Lower lobe of right lung (tissue), 2 donors: ENCODE results near the gene ESR1. TPM values are rescaled to one million over a fixed set of nuclear protein-coding genes. Genes with fewer than 3 reads are reported as not detected.

Experiments used
- ATAC-seq, 2 donors: fragments of 200-7000 bp; cut with Tn5 transposase; one replicate each; pipeline ENCODE4 v1.9.1; 2020 to 2022; ENCODE audit warnings: mild to moderate bottlenecking in 2 of 2, moderate library complexity in 2 of 2
- DNase-seq: peaks from one replicate; pipeline ENCODE4 v3.0.0-alpha.2; 2020
- H3K27ac ChIP-seq: fragments of 200-600 bp; one replicate; pipeline ENCODE4 v1.8.0; 2022
- H3K27me3 ChIP-seq: fragments of 200-600 bp; one replicate; pipeline ENCODE4 v1.8.0; 2022; ENCODE audit warnings: low read depth
- H3K36me3 ChIP-seq: fragments of 200-600 bp; one replicate; pipeline ENCODE4 v1.8.0; 2022; ENCODE audit warnings: mild to moderate bottlenecking
- H3K4me1 ChIP-seq: fragments of 200-600 bp; one replicate; pipeline ENCODE4 v1.8.0; 2022
- H3K4me3 ChIP-seq: fragments of 200-600 bp; one replicate; pipeline ENCODE4 v1.8.0; 2022; ENCODE audit warnings: mild to moderate bottlenecking
- H3K9me3 ChIP-seq: fragments of 200-600 bp; one replicate; pipeline ENCODE4 v1.8.0; 2022
- intact Hi-C: fragments of 100-400 bp; cut with DNase I; formaldehyde crosslinking; loops from one replicate; pipeline ENCODE4 v1.11.0; 2022
- total RNA-seq: library from RNA; stranded (reverse); fragmentation: NEBNext Ultra II Directional; extraction: Animal tissue kit (Norgen Biotek cat#: 25700); gene quantifications from one replicate; pipeline ENCODE4 v1.2.1, GENCODE V29; 2021
- TF ChIP-seq, protein P1 (sequence below): fragments of 200-600 bp; IDR thresholded peaks from one replicate; pipeline ENCODE4 v1.8.0; 2022; ENCODE audit warnings: antibody characterized with exemption, mild to moderate bottlenecking
- donor health status: DM: no; HTN: yes; CAD: no; lungs with severe emphysema.

The ESR1 gene
- total RNA-seq, 1 donor from 2014 or later = 3.7 TPM

DNA sequence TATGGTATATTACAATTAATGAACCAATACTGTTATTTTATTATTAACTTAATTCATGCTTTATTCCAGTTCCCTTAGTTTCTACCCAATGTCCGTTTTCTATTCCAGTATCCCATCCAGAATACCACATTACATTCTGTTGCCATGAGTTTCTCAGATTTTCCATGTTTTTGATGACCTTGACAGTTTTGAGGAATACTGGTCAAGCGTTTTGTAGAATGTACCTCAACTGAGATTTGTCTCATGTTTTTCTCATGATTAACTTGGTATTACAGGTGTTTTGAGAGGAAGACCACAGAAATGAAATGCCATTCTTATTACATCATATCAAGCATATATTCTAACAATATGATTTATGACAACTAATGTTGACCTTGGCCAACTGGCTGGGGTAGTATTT is 23.8 kb upstream of the ESR1 start:
- intact Hi-C loops = no loop called here

DNA sequence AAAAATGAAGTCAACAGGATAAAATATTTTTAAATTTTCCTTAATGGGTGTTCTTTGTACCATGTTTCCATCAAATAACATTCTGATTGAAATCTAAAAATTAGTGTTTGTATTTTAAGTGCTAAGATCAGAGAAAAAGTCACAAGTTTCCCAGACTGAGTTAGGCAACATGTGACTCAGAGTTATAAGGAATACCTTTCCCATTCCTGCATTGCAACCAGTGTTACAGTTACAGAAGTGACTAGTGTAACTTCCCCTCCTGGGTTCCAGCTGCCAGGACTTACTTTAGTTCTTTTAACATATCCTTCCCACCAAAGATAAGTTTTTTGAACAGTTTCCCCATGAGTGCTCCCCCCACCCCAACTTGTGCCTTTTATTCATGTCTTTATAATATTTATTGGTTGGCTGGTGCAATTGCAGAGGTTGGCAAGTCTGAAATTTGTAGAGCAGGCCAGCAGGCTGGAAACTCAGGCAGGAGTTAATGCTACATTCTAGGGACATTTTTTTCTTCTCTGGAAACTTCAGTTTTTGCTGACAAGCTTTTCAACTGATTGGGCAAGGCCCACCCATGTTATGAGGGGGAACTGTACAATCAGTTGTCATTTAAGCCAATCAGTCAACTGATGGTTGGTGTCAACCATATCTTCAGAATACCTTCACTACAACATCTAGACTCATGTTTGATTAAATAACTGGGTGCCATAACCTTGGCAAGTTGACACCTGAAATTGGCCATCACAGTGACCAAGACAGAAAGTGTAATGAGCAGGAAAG is 22.9 kb upstream of the ESR1 start:
- H3K4me3 ChIP-seq = no peak overlapping the region
- no peaks in the 10 kb centered on the region for H3K9me3 ChIP-seq
- TF ChIP-seq, protein P1, sequence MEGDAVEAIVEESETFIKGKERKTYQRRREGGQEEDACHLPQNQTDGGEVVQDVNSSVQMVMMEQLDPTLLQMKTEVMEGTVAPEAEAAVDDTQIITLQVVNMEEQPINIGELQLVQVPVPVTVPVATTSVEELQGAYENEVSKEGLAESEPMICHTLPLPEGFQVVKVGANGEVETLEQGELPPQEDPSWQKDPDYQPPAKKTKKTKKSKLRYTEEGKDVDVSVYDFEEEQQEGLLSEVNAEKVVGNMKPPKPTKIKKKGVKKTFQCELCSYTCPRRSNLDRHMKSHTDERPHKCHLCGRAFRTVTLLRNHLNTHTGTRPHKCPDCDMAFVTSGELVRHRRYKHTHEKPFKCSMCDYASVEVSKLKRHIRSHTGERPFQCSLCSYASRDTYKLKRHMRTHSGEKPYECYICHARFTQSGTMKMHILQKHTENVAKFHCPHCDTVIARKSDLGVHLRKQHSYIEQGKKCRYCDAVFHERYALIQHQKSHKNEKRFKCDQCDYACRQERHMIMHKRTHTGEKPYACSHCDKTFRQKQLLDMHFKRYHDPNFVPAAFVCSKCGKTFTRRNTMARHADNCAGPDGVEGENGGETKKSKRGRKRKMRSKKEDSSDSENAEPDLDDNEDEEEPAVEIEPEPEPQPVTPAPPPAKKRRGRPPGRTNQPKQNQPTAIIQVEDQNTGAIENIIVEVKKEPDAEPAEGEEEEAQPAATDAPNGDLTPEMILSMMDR = no peak
- no peaks in the 10 kb centered on the region for H3K27me3 ChIP-seq
- H3K36me3 ChIP-seq = no peaks in the 10 kb centered on the region
- H3K4me1 ChIP-seq = no peaks in the 10 kb centered on the region
- DNase-seq (no peak), ATAC-seq (no peak)
- no peak overlapping the region for H3K27ac ChIP-seq
- intact Hi-C loops = no loop called here

More for the DNA sequence above, 23.8 kb upstream of the ESR1 start:
- Histone ChIP-seq H3K27ac (no peak overlapping the region), H3K27me3 (no peaks in the 10 kb centered on the region), H3K4me3 (no peak overlapping the region), H3K9me3 (no peaks in the 10 kb centered on the region), H3K36me3 (no peaks in the 10 kb centered on the region), H3K4me1 (no peaks in the 10 kb centered on the region)
- ATAC-seq = no peak
- TF ChIP-seq, protein P1 = no peak
- DNase-seq = no peak

DNA sequence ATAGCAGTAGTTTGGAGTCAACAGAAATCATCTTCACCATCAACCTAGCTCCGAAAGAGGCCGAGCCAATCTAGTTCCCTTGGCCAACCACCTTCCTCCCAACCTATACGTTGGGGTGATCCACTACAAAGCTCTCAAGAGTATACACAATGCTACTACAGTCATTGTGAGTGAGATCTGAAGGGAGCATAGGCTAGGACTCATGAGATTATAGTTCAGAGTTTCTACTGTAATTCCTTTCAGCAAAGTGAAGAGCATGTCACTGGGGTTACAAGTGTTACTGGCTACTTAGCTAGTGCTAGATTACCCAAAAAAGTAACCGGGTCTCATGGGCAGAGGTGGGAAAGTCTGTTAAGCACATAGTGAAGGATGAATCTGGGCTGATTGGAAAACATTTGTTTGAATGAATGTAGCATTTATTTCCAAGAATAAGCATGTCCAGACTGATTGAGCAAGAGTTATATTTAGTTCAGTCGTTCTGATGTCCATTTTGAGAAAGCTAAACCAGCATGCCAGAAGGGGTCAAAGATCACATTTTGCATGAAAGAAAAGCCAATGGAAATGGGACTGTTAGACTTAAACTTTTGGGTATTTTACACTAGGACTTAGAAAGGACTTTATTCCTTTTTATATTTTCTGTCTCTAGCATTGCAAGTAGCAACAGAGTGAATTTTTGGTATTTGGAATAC is 10.5 kb upstream of the ESR1 start:
- intact Hi-C loops = no loop called here
- H3K27ac ChIP-seq = no peak overlapping the region
- H3K4me3 ChIP-seq = no peak overlapping the region
- ATAC-seq (no peak), DNase-seq (no peak)
- H3K4me1 ChIP-seq = no peaks in the 10 kb centered on the region
- TF ChIP-seq, protein P1 = no peak
- no peaks in the 10 kb centered on the region for H3K36me3 ChIP-seq
- H3K9me3 ChIP-seq = no peaks in the 10 kb centered on the region
- H3K27me3 ChIP-seq = no peaks in the 10 kb centered on the region

DNA sequence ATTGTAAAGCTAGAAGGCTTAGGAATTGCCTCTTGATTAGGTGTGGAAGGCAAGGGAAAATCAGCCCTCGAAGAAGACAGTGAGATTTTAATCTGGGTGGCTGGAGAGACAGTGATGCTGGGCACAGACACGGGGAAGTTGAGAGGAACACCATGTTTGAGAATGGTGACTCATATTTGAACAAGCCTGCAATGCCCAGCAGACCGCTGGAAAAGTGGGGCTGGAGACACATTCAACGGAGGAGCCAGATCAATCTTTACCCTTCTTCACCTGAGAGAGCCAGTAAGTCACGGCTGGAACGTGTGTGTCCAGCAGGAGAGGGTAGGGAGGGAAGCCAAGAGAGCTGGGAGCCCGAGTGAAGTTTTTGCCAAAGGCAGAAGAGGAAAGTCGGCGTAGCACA is 3.7 kb upstream of the ESR1 start:
- peaks cover 22% of the 10 kb centered on the region for H3K4me1 ChIP-seq
- TF ChIP-seq, protein P1 = no peak
- no peaks in the 10 kb centered on the region for H3K36me3 ChIP-seq
- H3K4me3 ChIP-seq = no peak overlapping the region
- H3K9me3 ChIP-seq = no peaks in the 10 kb centered on the region
- intact Hi-C loops = no loop called here
- DNase-seq = no peak
- no peak for ATAC-seq
- peaks cover 24% of the 10 kb centered on the region for H3K27me3 ChIP-seq
- H3K27ac ChIP-seq = no peak overlapping the region

DNA sequence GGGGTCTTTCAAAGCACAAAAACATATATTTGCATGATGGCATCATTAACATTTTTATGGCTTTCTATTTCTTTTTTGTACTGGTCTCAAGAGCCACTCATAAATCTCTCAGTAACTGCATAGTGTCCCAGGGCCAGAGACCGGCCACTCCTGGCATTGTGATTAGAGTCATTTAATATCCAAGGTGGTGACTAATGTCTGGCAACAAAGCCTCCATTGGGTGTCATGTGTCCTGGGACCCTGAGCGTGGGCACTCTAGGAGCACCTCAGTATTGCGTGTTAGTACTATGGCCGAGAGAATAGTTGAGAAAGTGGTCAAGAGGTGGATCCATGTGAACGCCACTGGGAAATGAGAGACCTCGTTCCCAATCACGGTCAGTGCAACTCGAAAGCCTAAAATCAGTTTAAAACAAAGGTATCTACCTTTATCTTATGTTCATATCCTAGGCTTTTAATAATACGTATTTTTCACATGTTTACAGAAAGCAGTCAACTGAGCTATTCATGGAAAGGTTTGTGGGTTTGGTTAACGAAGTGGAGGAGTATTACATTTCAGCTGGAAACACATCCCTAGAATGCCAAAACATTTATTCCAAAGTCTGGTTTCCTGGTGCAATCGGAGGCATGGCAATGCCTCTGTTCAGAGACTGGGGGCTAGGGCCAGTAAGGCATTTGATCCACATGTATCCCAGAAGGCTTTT is 2.7 kb upstream of the ESR1 start:
- Histone ChIP-seq H3K36me3 (no peaks in the 10 kb centered on the region), H3K27ac (no peak overlapping the region), H3K27me3 (peaks cover 31% of the 10 kb centered on the region), H3K4me3 (no peak overlapping the region), H3K9me3 (no peaks in the 10 kb centered on the region), H3K4me1 (peaks cover 23% of the 10 kb centered on the region)
- DNase-seq (no peak), ATAC-seq (no peak)
- intact Hi-C loops = no loop called here
- TF ChIP-seq, protein P1 = no peak
